K562 (cell line): ENCODE results near the gene ANAPC10.

Experiments used
- CC2D1A ChIP-seq: fragments of 450-650 bp; IDR thresholded peaks from 2 replicates; pipeline ENCODE4 v1.6.1; 2017; ENCODE audit warnings: mild to moderate bottlenecking
- FOXM1 ChIP-seq, 2 experiments: fragments of 450-650 bp in 1 of 2; sonication (generic) in 1 of 2; formaldehyde crosslinking in 1 of 2; IDR thresholded peaks; 2 replicates each; pipeline versions ENCODE4 v1.6.1 to v1.9.0; 2017 to 2022; ENCODE audit warnings: low read depth in 2 of 2, mild to moderate bottlenecking in 2 of 2, missing genetic modification reagents in 1 of 2, moderate library complexity in 1 of 2
- HNRNPLL ChIP-seq: fragments of 200-400 bp; formaldehyde crosslinking; IDR thresholded peaks from 2 replicates; pipeline ENCODE4 v1.6.1; 2017; ENCODE audit warnings: low read length, low read depth, mild to moderate bottlenecking; ENCODE audit not compliant: poor library complexity, severe bottlenecking
- KDM1A ChIP-seq, 2 experiments: fragments of 450-650 bp; IDR thresholded peaks; 2 replicates each; pipeline ENCODE4 v1.6.1; 2016; ENCODE audit warnings: mild to moderate bottlenecking in 2 of 2
- NONO ChIP-seq, 2 experiments: fragments of 200-400 bp in 1 of 2; fragments of 450-650 bp in 1 of 2; formaldehyde crosslinking in 1 of 2; IDR thresholded peaks; 2 replicates each; pipeline ENCODE4 v1.6.1; 2017; ENCODE audit warnings: low read depth in 2 of 2, mild to moderate bottlenecking in 2 of 2, moderate library complexity in 2 of 2, low read length in 1 of 2
- POLR2AphosphoS5 ChIP-seq: IDR thresholded peaks from 2 replicates; pipeline ENCODE4 v1.6.1; 2011; ENCODE audit warnings: mild to moderate bottlenecking, low read depth, low read length, moderate library complexity; ENCODE audit not compliant: control insufficient read depth, insufficient read depth
- RAD51 ChIP-seq: fragments of 450-650 bp; IDR thresholded peaks from 2 replicates; pipeline ENCODE4 v1.7.1; 2016; ENCODE audit warnings: low read depth, mild to moderate bottlenecking, borderline replicate concordance
- SOX6 ChIP-seq: fragments of 450-650 bp; IDR thresholded peaks from 2 replicates; pipeline ENCODE4 v1.6.1; 2014; ENCODE audit warnings: mild to moderate bottlenecking
- SP1 ChIP-seq: sonication (generic); formaldehyde crosslinking; IDR thresholded peaks from 2 replicates; pipeline ENCODE4 v1.8.1; 2022; ENCODE audit warnings: mild to moderate bottlenecking, missing genetic modification reagents
- ZNF24 ChIP-seq: fragments of 450-650 bp; IDR thresholded peaks from 2 replicates; pipeline ENCODE4 v1.6.1; 2016
- TF ChIP-seq, protein P1 (sequence below): fragments of 250-450 bp; sonication (Bioruptor Pico); IDR thresholded peaks from 2 replicates; pipeline ENCODE4 v1.5.0; 2020; ENCODE audit warnings: mild to moderate bottlenecking
- TF ChIP-seq, protein P2 (sequence below): sonication (generic); formaldehyde crosslinking; IDR thresholded peaks from 2 replicates; pipeline ENCODE4 v1.8.0; 2023; ENCODE audit warnings: mild to moderate bottlenecking, missing genetic modification reagents
- TF ChIP-seq, protein P3 (sequence below): IDR thresholded peaks from 2 replicates; pipeline ENCODE4 v1.6.1; 2012; ENCODE audit warnings: low read depth, low read length, improper control_type of control experiment, borderline replicate concordance

DNA sequence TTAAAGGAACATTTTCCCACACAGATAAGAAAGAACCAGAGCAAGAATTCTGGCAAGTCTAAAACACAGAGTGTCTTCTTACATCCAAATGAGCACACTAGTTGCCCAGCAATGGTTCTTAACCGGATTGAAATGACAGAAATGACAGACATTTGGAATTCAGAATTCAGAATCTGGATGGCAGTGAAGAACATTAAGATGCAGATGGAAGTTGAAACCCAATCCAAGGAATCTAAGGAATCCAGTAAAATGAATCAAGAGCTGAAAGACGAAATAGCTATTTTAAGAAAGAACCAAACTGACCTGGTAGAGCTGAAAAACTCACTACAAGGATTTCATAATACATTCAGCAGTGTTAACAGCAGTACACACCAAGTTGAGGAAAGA, 21.5 kb downstream of the ANAPC10 start:
- TF ChIP-seq CC2D1A (no peak), SOX6 (no peak), POLR2AphosphoS5 (no peak), ZNF24 (no peak), SP1 (CRISPR knock-in tag) (no peak), KDM1A (IDR thresholded peaks at IDR 0.05) (no peak), FOXM1 (IDR thresholded peaks at IDR 0.05; ENCODE audit: low read depth) (no peak), FOXM1 (CRISPR knock-in tag; IDR thresholded peaks at IDR 0.05; ENCODE audit: low read depth) (no peak), RAD51 (no peak), NONO (IDR thresholded peaks at IDR 0.05; ENCODE audit: low read depth in 2 of 2, low read length in 1 of 2) (no peak), HNRNPLL (no peak)
- TF ChIP-seq, protein P1, sequence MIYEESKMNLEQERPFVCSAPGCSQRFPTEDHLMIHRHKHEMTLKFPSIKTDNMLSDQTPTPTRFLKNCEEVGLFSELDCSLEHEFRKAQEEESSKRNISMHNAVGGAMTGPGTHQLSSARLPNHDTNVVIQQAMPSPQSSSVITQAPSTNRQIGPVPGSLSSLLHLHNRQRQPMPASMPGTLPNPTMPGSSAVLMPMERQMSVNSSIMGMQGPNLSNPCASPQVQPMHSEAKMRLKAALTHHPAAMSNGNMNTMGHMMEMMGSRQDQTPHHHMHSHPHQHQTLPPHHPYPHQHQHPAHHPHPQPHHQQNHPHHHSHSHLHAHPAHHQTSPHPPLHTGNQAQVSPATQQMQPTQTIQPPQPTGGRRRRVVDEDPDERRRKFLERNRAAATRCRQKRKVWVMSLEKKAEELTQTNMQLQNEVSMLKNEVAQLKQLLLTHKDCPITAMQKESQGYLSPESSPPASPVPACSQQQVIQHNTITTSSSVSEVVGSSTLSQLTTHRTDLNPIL (CRISPR knock-in tag), result no peak
- TF ChIP-seq, protein P2, sequence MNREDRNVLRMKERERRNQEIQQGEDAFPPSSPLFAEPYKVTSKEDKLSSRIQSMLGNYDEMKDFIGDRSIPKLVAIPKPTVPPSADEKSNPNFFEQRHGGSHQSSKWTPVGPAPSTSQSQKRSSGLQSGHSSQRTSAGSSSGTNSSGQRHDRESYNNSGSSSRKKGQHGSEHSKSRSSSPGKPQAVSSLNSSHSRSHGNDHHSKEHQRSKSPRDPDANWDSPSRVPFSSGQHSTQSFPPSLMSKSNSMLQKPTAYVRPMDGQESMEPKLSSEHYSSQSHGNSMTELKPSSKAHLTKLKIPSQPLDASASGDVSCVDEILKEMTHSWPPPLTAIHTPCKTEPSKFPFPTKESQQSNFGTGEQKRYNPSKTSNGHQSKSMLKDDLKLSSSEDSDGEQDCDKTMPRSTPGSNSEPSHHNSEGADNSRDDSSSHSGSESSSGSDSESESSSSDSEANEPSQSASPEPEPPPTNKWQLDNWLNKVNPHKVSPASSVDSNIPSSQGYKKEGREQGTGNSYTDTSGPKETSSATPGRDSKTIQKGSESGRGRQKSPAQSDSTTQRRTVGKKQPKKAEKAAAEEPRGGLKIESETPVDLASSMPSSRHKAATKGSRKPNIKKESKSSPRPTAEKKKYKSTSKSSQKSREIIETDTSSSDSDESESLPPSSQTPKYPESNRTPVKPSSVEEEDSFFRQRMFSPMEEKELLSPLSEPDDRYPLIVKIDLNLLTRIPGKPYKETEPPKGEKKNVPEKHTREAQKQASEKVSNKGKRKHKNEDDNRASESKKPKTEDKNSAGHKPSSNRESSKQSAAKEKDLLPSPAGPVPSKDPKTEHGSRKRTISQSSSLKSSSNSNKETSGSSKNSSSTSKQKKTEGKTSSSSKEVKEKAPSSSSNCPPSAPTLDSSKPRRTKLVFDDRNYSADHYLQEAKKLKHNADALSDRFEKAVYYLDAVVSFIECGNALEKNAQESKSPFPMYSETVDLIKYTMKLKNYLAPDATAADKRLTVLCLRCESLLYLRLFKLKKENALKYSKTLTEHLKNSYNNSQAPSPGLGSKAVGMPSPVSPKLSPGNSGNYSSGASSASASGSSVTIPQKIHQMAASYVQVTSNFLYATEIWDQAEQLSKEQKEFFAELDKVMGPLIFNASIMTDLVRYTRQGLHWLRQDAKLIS, result no peak
- TF ChIP-seq, protein P3, sequence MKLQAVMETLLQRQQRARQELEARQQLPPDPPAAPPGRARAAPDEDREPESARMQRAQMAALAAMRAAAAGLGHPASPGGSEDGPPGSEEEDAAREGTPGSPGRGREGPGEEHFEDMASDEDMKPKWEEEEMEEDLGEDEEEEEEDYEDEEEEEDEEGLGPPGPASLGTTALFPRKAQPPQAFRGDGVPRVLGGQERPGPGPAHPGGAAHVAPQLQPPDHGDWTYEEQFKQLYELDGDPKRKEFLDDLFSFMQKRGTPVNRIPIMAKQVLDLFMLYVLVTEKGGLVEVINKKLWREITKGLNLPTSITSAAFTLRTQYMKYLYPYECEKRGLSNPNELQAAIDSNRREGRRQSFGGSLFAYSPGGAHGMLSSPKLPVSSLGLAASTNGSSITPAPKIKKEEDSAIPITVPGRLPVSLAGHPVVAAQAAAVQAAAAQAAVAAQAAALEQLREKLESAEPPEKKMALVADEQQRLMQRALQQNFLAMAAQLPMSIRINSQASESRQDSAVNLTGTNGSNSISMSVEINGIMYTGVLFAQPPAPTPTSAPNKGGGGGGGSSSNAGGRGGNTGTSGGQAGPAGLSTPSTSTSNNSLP, result no peak
